ENCODE results near the gene SLC1A5.
"Not testable (repeated sequence)": the region's sequence is repeated elsewhere in the genome, so short reads cannot be mapped to it uniquely, and the experiment has no call there.

The SLC1A5 gene

GRCh38 chr19:46788262-46788967, at the start of gene SLC1A5:
Gene SLC1A5 (minus strand): TSS chr19:46788594. CDS start chr19:46787965, 629 bp downstream.
- DNase-seq (ENCODE audit: low read depth): peak; percentile 99

GRCh38 chr19:46838160-46838559, 49.8 kb upstream of the SLC1A5 start:
- DNase-seq (ENCODE audit: low read depth): no peak

- no peak for DNase-seq (ENCODE audit: low read depth)
Observed at GRCh38 chr19:46834984-46835383, 46.6 kb upstream of the SLC1A5 start.

- DNase-seq (ENCODE audit: low read depth): no peak
Observed at GRCh38 chr19:46834121-46834520, 45.7 kb upstream of the SLC1A5 start.

- no peak for DNase-seq (ENCODE audit: low read depth)
Observed at GRCh38 chr19:46830864-46831263, 42.5 kb upstream of the SLC1A5 start.

- DNase-seq (ENCODE audit: low read depth): no peak
Observed at GRCh38 chr19:46828484-46828883, 40.1 kb upstream of the SLC1A5 start.

- no peak for DNase-seq (ENCODE audit: low read depth)
Observed at GRCh38 chr19:46825731-46826055, 37.3 kb upstream of the SLC1A5 start.

GRCh38 chr19:46824890-46825730, 36.7 kb upstream of the SLC1A5 start:
- DNase-seq (ENCODE audit: low read depth): no peak

- no peak for DNase-seq (ENCODE audit: low read depth)
Observed at GRCh38 chr19:46823049-46823448, 34.7 kb upstream of the SLC1A5 start.

- not testable (repeated sequence) for DNase-seq (ENCODE audit: low read depth)
Observed at GRCh38 chr19:46822410-46822787, 34.0 kb upstream of the SLC1A5 start.

GRCh38 chr19:46821512-46822409, 33.4 kb upstream of the SLC1A5 start:
- no peak for DNase-seq (ENCODE audit: low read depth)

GRCh38 chr19:46818812-46819211, 30.4 kb upstream of the SLC1A5 start:
- peak; percentile 27 for DNase-seq (ENCODE audit: low read depth)

GRCh38 chr19:46815833-46816627, 27.6 kb upstream of the SLC1A5 start:
- DNase-seq (ENCODE audit: low read depth): no peak

GRCh38 chr19:46813839-46814358, 25.5 kb upstream of the SLC1A5 start:
- DNase-seq (ENCODE audit: low read depth): no peak

GRCh38 chr19:46812977-46813838, 24.8 kb upstream of the SLC1A5 start:
- DNase-seq (ENCODE audit: low read depth): no peak

- no peak for DNase-seq (ENCODE audit: low read depth)
Observed at GRCh38 chr19:46809534-46810272, 21.3 kb upstream of the SLC1A5 start.

- DNase-seq (ENCODE audit: low read depth): no peak
Observed at GRCh38 chr19:46806656-46807055, 18.3 kb upstream of the SLC1A5 start.

GRCh38 chr19:46804432-46804831, 16.0 kb upstream of the SLC1A5 start:
- not testable (repeated sequence) for DNase-seq (ENCODE audit: low read depth)

GRCh38 chr19:46803555-46803954, 15.2 kb upstream of the SLC1A5 start:
- DNase-seq (ENCODE audit: low read depth): no peak

GRCh38 chr19:46802152-46802551, 13.8 kb upstream of the SLC1A5 start:
- DNase-seq (ENCODE audit: low read depth): no peak
